ENCODE data around the gene RXFP4. TPM values are rescaled to one million over a fixed set of nuclear protein-coding genes. Genes with fewer than 3 reads are reported as not detected.

The RXFP4 gene
- polyA plus RNA-seq, 1 donor (not counting 4 experiments of a cell fraction or from before 2014, with no cell fraction given): not detected

DNA sequence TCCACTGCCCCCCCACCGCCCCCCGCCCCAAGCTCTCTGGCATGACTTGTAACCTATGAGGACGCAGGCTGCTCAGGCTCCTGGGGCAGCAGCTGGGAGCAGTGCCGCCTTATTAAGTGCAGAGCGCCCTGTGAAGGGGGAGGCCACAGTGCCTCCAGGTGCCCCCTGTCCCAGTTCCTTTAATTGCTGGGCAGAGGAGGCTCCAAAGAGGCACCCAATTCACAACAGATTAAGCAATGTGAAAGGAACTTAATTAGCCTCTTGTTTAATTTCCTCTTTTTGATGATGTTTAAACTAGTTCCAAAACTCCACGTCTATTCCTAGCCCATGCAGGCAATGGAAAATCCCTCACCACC is 3.0 kb downstream of the RXFP4 start:
- dilution Hi-C loops (cut with MboI; ENCODE audit: extremely low pct_ligation_motif_present, low sequenced_read_pairs): no loop called here

DNA sequence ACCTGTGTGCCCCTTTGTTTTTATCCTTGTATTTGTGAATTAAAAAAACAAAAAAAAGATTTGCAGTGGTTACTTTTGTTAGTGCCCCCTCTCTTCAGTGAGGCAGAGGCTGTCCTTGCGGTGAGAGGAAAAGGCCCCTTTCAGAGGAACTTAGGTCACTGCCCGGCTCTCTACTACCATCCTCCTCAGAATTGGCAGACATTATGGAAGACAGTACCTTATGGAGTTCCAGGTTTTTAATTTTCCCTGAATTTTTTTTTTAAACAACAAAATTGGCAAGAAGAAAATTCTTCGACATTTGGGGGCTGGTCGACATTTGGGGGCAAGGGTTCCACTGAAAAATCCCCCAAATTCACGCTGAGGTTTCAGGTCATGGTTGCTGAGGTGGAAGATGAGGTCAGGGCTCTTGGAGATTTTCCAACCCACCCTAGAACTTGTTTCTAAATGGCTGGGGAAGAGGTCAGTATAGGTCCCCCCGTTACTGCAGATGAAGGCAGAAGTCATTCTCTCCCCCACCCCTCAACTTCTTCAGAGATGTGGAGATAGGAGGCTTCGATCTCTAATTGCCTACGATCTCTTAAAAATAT is 5.3 kb downstream of the RXFP4 start:
- no peak for TF ChIP-seq EZH2 (IDR thresholded peaks at IDR 0.05; ENCODE audit: low read length)
- TF ChIP-seq, protein P1, sequence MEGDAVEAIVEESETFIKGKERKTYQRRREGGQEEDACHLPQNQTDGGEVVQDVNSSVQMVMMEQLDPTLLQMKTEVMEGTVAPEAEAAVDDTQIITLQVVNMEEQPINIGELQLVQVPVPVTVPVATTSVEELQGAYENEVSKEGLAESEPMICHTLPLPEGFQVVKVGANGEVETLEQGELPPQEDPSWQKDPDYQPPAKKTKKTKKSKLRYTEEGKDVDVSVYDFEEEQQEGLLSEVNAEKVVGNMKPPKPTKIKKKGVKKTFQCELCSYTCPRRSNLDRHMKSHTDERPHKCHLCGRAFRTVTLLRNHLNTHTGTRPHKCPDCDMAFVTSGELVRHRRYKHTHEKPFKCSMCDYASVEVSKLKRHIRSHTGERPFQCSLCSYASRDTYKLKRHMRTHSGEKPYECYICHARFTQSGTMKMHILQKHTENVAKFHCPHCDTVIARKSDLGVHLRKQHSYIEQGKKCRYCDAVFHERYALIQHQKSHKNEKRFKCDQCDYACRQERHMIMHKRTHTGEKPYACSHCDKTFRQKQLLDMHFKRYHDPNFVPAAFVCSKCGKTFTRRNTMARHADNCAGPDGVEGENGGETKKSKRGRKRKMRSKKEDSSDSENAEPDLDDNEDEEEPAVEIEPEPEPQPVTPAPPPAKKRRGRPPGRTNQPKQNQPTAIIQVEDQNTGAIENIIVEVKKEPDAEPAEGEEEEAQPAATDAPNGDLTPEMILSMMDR (optimal IDR thresholded peaks at IDR 0.05 in 1 of 3, IDR thresholded peaks at IDR 0.05 in 1 of 3, conservative IDR thresholded peaks at IDR 0.05 in 1 of 3; ENCODE audit: extremely low read depth in 1 of 3, insufficient read depth in 2 of 3, low read length in 3 of 3): no peak
- Histone ChIP-seq H3K4me3 (ENCODE audit: control insufficient read depth in 2 of 3, extremely low read depth in 1 of 3, insufficient read depth in 2 of 3, low read depth in 1 of 3, low read length in 3 of 3) (no peak overlapping the region), H3K9me1 (ENCODE audit: control insufficient read depth, extremely low read depth, insufficient read depth, low read length) (no peaks in the 10 kb centered on the region), H3K36me3 (ENCODE audit: control insufficient read depth in 2 of 2, extremely low read depth in 1 of 2, insufficient read depth in 2 of 2, low read length in 2 of 2) (peaks cover 24 to 34% of the 10 kb centered on the region in 2 experiments), H3K4me2 (ENCODE audit: control insufficient read depth, extremely low read depth, insufficient read depth, low read depth, low read length) (no peak overlapping the region), H2AFZ (ENCODE audit: control insufficient read depth, low read length) (no peak overlapping the region), H3K4me1 (ENCODE audit: control insufficient read depth, extremely low read depth, insufficient read depth, low read length) (peaks cover 17% of the 10 kb centered on the region), H3K9ac (ENCODE audit: control insufficient read depth, extremely low read depth, insufficient read depth, low read length) (no peak overlapping the region), H3K9me3 (ENCODE audit: control insufficient read depth, low read depth, low read length) (no peaks in the 10 kb centered on the region), H3K79me2 (ENCODE audit: control insufficient read depth, insufficient read depth, low read length) (no peaks in the 10 kb centered on the region), H4K20me1 (ENCODE audit: control insufficient read depth, extremely low read depth, insufficient read depth, low read length) (no peaks in the 10 kb centered on the region), H3K27ac (ENCODE audit: control insufficient read depth, insufficient read depth, low read length) (no peak overlapping the region), H3K27me3 (ENCODE audit: control insufficient read depth, extremely low read depth, insufficient read depth, low read length) (no peaks in the 10 kb centered on the region)
- DNase-seq (ENCODE audit: low read depth, low spot score) (no peak), FAIRE-seq (no peak)
- dilution Hi-C loops (cut with MboI; ENCODE audit: extremely low pct_ligation_motif_present, low sequenced_read_pairs): no loop called here

More for the DNA sequence above, 3.0 kb downstream of the RXFP4 start:
- no peak for FAIRE-seq
- TF ChIP-seq, protein P1 (optimal IDR thresholded peaks at IDR 0.05 in 1 of 3, IDR thresholded peaks at IDR 0.05 in 1 of 3, conservative IDR thresholded peaks at IDR 0.05 in 1 of 3; ENCODE audit: extremely low read depth in 1 of 3, insufficient read depth in 2 of 3, low read length in 3 of 3): no peak
- TF ChIP-seq EZH2 (IDR thresholded peaks at IDR 0.05; ENCODE audit: low read length): no peak
- peaks cover 10 to 17% of the 10 kb centered on the region in 2 experiments for H3K36me3 ChIP-seq (ENCODE audit: control insufficient read depth in 2 of 2, extremely low read depth in 1 of 2, insufficient read depth in 2 of 2, low read length in 2 of 2)
- H3K9ac ChIP-seq (ENCODE audit: control insufficient read depth, extremely low read depth, insufficient read depth, low read length): no peak overlapping the region
- peaks cover 36% of the 10 kb centered on the region for H3K4me1 ChIP-seq (ENCODE audit: control insufficient read depth, extremely low read depth, insufficient read depth, low read length)
- H3K27ac ChIP-seq (ENCODE audit: control insufficient read depth, insufficient read depth, low read length): no peak overlapping the region
- H3K9me3 ChIP-seq (ENCODE audit: control insufficient read depth, low read depth, low read length): no peaks in the 10 kb centered on the region
- no peaks in the 10 kb centered on the region for H4K20me1 ChIP-seq (ENCODE audit: control insufficient read depth, extremely low read depth, insufficient read depth, low read length)
- DNase-seq (ENCODE audit: low read depth, low spot score): no peak
- no peaks in the 10 kb centered on the region for H3K79me2 ChIP-seq (ENCODE audit: control insufficient read depth, insufficient read depth, low read length)
- no peaks in the 10 kb centered on the region for H3K9me1 ChIP-seq (ENCODE audit: control insufficient read depth, extremely low read depth, insufficient read depth, low read length)
- no peak overlapping the region for H3K4me3 ChIP-seq (ENCODE audit: control insufficient read depth in 2 of 3, extremely low read depth in 1 of 3, insufficient read depth in 2 of 3, low read depth in 1 of 3, low read length in 3 of 3)
- no peaks in the 10 kb centered on the region for H3K27me3 ChIP-seq (ENCODE audit: control insufficient read depth, extremely low read depth, insufficient read depth, low read length)
- no peak overlapping the region for H3K4me2 ChIP-seq (ENCODE audit: control insufficient read depth, extremely low read depth, insufficient read depth, low read depth, low read length)
- H2AFZ ChIP-seq (ENCODE audit: control insufficient read depth, low read length): no peak overlapping the region

All from keratinocyte (primary cell).